Loucy (cell line): ENCODE data around the gene ARRDC3.

Experiments
- H2AFZ ChIP-seq: fragments of 200-600 bp; sonication (generic); 2 replicates; pipeline ENCODE4 v1.6.0; 2016; ENCODE audit warnings: antibody characterized with exemption, mild to moderate bottlenecking, low read length, moderate library complexity
- H3F3A ChIP-seq: fragments of 200-600 bp; 2 replicates; pipeline ENCODE4 v1.6.0; 2016; ENCODE audit warnings: antibody characterized with exemption, low read depth, mild to moderate bottlenecking
- H3K27me3 ChIP-seq: fragments of 200-600 bp; sonication (generic); 2 replicates; pipeline ENCODE4 v1.6.1; 2014; ENCODE audit warnings: low read length, mild to moderate bottlenecking; ENCODE audit not compliant: insufficient read depth, poor library complexity, severe bottlenecking
- H3K36me3 ChIP-seq: fragments of 200-600 bp; sonication (generic); 2 replicates; pipeline ENCODE4 v1.6.1; 2016; ENCODE audit warnings: low read length; ENCODE audit not compliant: insufficient read depth
- H3K4me1 ChIP-seq: fragments of 200-600 bp; sonication (generic); 2 replicates; pipeline ENCODE4 v1.5.1; 2014; ENCODE audit warnings: low read length, mild to moderate bottlenecking; ENCODE audit not compliant: insufficient read depth, poor library complexity, severe bottlenecking
- H3K4me2 ChIP-seq: fragments of 200-600 bp; sonication (generic); 2 replicates; pipeline ENCODE4 v1.6.0; 2014; ENCODE audit warnings: antibody characterized with exemption, low read length, low read depth, mild to moderate bottlenecking; ENCODE audit not compliant: poor library complexity, severe bottlenecking
- H3K4me3 ChIP-seq: fragments of 200-600 bp; sonication (generic); 2 replicates; pipeline ENCODE4 v1.5.1; 2014; ENCODE audit warnings: low read length, mild to moderate bottlenecking, mixed read lengths; ENCODE audit not compliant: poor library complexity, severe bottlenecking
- H3K79me2 ChIP-seq: fragments of 200-600 bp; sonication (generic); 2 replicates; pipeline ENCODE4 v1.6.1; 2014; ENCODE audit warnings: low read length; ENCODE audit not compliant: insufficient read depth
- H3K9ac ChIP-seq: fragments of 200-600 bp; sonication (generic); 2 replicates; pipeline ENCODE4 v1.6.0; 2014; ENCODE audit warnings: mild to moderate bottlenecking, low read depth, low read length, moderate library complexity; ENCODE audit not compliant: poor library complexity, severe bottlenecking
- H3K9me2 ChIP-seq: fragments of 200-600 bp; sonication (generic); replicated peaks from 2 replicates; pipeline ENCODE4 v1.6.1; 2016; ENCODE audit warnings: low read depth, low read length, mixed read lengths
- H3K9me3 ChIP-seq: fragments of 200-600 bp; sonication (generic); 2 replicates; pipeline ENCODE4 v1.6.1; 2014; ENCODE audit warnings: mild to moderate bottlenecking, antibody characterized with exemption, low read length, low read depth; ENCODE audit not compliant: insufficient read depth
- H4K20me1 ChIP-seq: fragments of 200-600 bp; sonication (generic); 2 replicates; pipeline ENCODE4 v1.6.0; 2014; ENCODE audit warnings: antibody characterized with exemption, low read length, mild to moderate bottlenecking; ENCODE audit not compliant: insufficient read depth, poor library complexity, severe bottlenecking
- CTCF ChIP-seq: fragments of 200-600 bp; sonication (generic); conservative IDR thresholded peaks from 2 replicates; pipeline ENCODE4 v1.5.1; 2014; ENCODE audit warnings: mild to moderate bottlenecking, antibody characterized with exemption, low read length
- EZH2phosphoT487 ChIP-seq: fragments of 200-600 bp; IDR thresholded peaks from 2 replicates; pipeline ENCODE4 v1.6.1; 2018; ENCODE audit warnings: antibody characterized with exemption, mild to moderate bottlenecking, moderate library complexity, borderline replicate concordance

ARRDC3 gene

GRCh38 chr5:91419136-91419535, 36.0 kb upstream of the ARRDC3 start:
- Histone ChIP-seq H2AFZ (no peak overlapping the region), H4K20me1 (no peaks in the 10 kb centered on the region), H3K9me3 (no peaks in the 10 kb centered on the region), H3K9ac (no peak overlapping the region), H3F3A (no peaks in the 10 kb centered on the region), H3K36me3 (no peaks in the 10 kb centered on the region), H3K4me3 (no peak overlapping the region), H3K4me1 (no peaks in the 10 kb centered on the region), H3K4me2 (no peak overlapping the region), H3K79me2 (no peaks in the 10 kb centered on the region), H3K27me3 (no peaks in the 10 kb centered on the region), H3K9me2 (no peaks in the 10 kb centered on the region)
- TF ChIP-seq EZH2phosphoT487, result no peak
- no peak for TF ChIP-seq CTCF

DNA sequence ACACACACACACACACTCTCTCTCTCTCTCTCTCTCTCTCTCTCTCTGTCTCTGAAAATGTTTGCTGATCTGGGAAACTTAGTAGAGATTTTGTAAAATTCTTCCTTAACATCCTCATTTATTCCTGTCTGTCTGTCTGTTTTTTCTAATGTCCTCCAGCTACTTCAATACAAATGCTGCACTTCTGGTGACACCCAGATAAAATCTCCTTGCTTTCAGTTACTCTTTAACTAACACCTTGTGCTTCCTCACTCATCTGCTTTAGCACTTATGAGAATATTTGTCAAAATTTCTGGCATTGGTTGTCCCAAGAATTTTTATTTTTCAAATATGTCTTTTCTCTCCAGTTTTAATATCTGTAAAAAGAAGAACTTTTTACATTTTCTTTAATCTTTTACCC, 35.0 kb upstream of the ARRDC3 start:
- Histone ChIP-seq H4K20me1 (no peaks in the 10 kb centered on the region), H3K4me2 (no peak overlapping the region), H3K79me2 (no peaks in the 10 kb centered on the region), H3K27me3 (no peaks in the 10 kb centered on the region), H2AFZ (no peak overlapping the region), H3K9ac (no peak overlapping the region), H3K4me1 (no peaks in the 10 kb centered on the region), H3K36me3 (no peaks in the 10 kb centered on the region), H3K9me3 (no peaks in the 10 kb centered on the region), H3F3A (no peaks in the 10 kb centered on the region), H3K9me2 (no peaks in the 10 kb centered on the region), H3K4me3 (no peak overlapping the region)
- TF ChIP-seq EZH2phosphoT487, result no peak
- TF ChIP-seq CTCF, result no peak

- H3K79me2 ChIP-seq, result no peaks in the 10 kb centered on the region
- H3K9me2 ChIP-seq, result no peaks in the 10 kb centered on the region
- no peaks in the 10 kb centered on the region for H3K27me3 ChIP-seq
- H3K4me3 ChIP-seq, result no peak overlapping the region
- H3K4me2 ChIP-seq, result no peak overlapping the region
- H2AFZ ChIP-seq, result no peak overlapping the region
- no peaks in the 10 kb centered on the region for H3K9me3 ChIP-seq
- TF ChIP-seq CTCF (no peak), EZH2phosphoT487 (no peak)
- no peak overlapping the region for H3K9ac ChIP-seq
- H3F3A ChIP-seq, result no peaks in the 10 kb centered on the region
- no peaks in the 10 kb centered on the region for H4K20me1 ChIP-seq
- H3K36me3 ChIP-seq, result no peaks in the 10 kb centered on the region
- no peaks in the 10 kb centered on the region for H3K4me1 ChIP-seq
Measured at GRCh38 chr5:91417219-91417618, 34.1 kb upstream of the ARRDC3 start.
